SK-N-MC (cell line): ENCODE measurements around the gene SLC4A1.

ENCODE experiments used
- EZH2 ChIP-seq: fragments of 200-600 bp; sonication (generic); IDR thresholded peaks from one replicate; pipeline ENCODE4 v1.6.1; 2017; ENCODE audit warnings: antibody characterized with exemption
- POLR2AphosphoS5 ChIP-seq: IDR thresholded peaks from 2 replicates; pipeline ENCODE4 v1.6.1; 2012; ENCODE audit warnings: mild to moderate bottlenecking, low read depth, low read length, borderline replicate concordance

DNA sequence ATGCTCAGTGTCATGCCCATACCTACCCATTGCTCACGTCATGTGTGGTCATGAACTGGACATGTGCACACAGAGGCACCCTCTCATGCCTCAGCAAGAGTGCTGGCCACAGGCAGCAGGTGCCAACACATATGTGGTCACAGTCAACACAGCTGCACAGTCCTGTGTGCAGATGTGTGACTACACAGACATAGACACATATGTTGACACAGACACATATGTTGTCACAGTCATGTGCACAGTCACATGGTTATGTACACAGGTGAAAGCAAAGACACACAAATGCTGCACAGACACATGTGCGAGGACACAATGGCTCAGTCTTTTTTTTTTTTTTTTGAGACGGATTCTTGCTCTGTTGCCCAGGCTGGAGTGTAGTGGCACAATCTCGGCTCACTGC is 11.3 kb downstream of the SLC4A1 start:
- TF ChIP-seq EZH2 (no peak), POLR2AphosphoS5 (no peak)
